WTC11 (cell line): ENCODE results near the gene CAVIN1.

Source experiments
- GABPB1 ChIP-seq: sonication (generic); formaldehyde crosslinking; IDR thresholded peaks from 2 replicates; pipeline ENCODE4 v1.8.1; 2023; ENCODE audit warnings: mild to moderate bottlenecking, missing genetic modification reagents
- JUN ChIP-seq: sonication (generic); formaldehyde crosslinking; IDR thresholded peaks from 2 replicates; pipeline ENCODE4 v1.8.0; 2023; ENCODE audit warnings: mild to moderate bottlenecking, missing genetic modification reagents
- NR2C2 ChIP-seq: sonication (generic); formaldehyde crosslinking; IDR thresholded peaks from 2 replicates; pipeline ENCODE4 v1.8.0; 2022; ENCODE audit warnings: mild to moderate bottlenecking, missing genetic modification reagents
- SMAD3 ChIP-seq: sonication (generic); formaldehyde crosslinking; IDR thresholded peaks from 2 replicates; pipeline ENCODE4 v1.8.0; 2022; ENCODE audit warnings: missing genetic modification reagents, mild to moderate bottlenecking, borderline replicate concordance
- SP1 ChIP-seq: sonication (generic); formaldehyde crosslinking; conservative IDR thresholded peaks from 2 replicates; pipeline ENCODE4 v1.8.1; 2022; ENCODE audit warnings: missing genetic modification reagents
- ZNF263 ChIP-seq: sonication (generic); formaldehyde crosslinking; IDR thresholded peaks from 2 replicates; pipeline ENCODE4 v1.8.1; 2022; ENCODE audit warnings: low read depth, mild to moderate bottlenecking, moderate library complexity, missing genetic modification reagents
- TF ChIP-seq, protein P1 (sequence below): sonication (generic); formaldehyde crosslinking; IDR thresholded peaks from 2 replicates; pipeline ENCODE4 v1.8.1; 2023; ENCODE audit warnings: mild to moderate bottlenecking, moderate library complexity, missing genetic modification reagents
- TF ChIP-seq, protein P2 (sequence below): fragments of 200-600 bp; IDR thresholded peaks from 2 replicates; pipeline ENCODE4 v1.8.0; 2022; ENCODE audit warnings: antibody characterized with exemption
- TF ChIP-seq, protein P3 (sequence below): sonication (generic); formaldehyde crosslinking; IDR thresholded peaks from 2 replicates; pipeline ENCODE4 v1.8.0; 2023; ENCODE audit warnings: missing genetic modification reagents

DNA sequence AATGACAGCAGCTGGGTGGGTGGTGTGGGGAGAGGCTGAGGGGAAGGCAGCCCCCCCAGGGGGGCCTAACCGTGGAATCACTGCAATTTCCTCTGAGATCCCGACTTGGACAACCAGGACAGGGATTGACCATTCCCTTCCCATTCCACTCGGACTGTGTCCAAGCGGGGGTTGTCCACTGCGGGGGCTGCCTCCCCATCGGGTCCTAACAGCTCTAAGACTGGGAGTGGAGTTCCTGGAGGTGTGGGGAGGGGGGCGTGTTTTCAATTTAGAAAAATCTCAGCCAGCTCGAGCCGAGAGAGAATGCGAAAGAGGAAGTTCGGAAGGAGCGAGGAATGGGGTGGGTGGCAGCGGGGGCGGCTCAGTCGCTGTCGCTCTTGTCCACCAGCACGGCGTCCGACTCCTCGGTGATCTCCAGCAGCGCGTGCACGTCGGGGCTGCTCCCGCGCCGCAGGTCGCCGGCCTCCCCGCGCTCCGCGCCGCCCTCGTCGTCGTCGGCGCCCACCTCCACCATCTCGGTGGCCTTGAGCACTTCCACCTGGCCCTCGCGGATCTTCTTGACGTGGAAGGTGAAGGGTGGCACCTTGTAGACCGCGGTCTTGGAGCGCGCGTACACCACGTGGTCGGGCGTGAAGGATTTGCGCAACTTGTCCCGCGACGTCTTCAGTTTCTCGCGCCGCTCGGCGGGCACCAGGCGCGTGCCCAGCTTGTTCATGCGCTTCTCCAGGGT, 18.6 kb downstream of the CAVIN1 start:
- TF ChIP-seq SP1 (CRISPR knock-in tag): no peak
- TF ChIP-seq, protein P1, sequence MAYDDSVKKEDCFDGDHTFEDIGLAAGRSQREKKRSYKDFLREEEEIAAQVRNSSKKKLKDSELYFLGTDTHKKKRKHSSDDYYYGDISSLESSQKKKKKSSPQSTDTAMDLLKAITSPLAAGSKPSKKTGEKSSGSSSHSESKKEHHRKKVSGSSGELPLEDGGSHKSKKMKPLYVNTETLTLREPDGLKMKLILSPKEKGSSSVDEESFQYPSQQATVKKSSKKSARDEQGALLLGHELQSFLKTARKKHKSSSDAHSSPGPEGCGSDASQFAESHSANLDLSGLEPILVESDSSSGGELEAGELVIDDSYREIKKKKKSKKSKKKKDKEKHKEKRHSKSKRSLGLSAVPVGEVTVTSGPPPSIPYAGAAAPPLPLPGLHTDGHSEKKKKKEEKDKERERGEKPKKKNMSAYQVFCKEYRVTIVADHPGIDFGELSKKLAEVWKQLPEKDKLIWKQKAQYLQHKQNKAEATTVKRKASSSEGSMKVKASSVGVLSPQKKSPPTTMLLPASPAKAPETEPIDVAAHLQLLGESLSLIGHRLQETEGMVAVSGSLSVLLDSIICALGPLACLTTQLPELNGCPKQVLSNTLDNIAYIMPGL: no peak
- TF ChIP-seq, protein P2, sequence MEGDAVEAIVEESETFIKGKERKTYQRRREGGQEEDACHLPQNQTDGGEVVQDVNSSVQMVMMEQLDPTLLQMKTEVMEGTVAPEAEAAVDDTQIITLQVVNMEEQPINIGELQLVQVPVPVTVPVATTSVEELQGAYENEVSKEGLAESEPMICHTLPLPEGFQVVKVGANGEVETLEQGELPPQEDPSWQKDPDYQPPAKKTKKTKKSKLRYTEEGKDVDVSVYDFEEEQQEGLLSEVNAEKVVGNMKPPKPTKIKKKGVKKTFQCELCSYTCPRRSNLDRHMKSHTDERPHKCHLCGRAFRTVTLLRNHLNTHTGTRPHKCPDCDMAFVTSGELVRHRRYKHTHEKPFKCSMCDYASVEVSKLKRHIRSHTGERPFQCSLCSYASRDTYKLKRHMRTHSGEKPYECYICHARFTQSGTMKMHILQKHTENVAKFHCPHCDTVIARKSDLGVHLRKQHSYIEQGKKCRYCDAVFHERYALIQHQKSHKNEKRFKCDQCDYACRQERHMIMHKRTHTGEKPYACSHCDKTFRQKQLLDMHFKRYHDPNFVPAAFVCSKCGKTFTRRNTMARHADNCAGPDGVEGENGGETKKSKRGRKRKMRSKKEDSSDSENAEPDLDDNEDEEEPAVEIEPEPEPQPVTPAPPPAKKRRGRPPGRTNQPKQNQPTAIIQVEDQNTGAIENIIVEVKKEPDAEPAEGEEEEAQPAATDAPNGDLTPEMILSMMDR: no peak
- no peak for TF ChIP-seq JUN
- no peak for TF ChIP-seq NR2C2 (CRISPR knock-in tag)
- TF ChIP-seq, protein P3, sequence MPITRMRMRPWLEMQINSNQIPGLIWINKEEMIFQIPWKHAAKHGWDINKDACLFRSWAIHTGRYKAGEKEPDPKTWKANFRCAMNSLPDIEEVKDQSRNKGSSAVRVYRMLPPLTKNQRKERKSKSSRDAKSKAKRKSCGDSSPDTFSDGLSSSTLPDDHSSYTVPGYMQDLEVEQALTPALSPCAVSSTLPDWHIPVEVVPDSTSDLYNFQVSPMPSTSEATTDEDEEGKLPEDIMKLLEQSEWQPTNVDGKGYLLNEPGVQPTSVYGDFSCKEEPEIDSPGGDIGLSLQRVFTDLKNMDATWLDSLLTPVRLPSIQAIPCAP (CRISPR knock-in tag): no peak
- TF ChIP-seq SMAD3 (CRISPR knock-in tag): no peak
- TF ChIP-seq ZNF263 (CRISPR knock-in tag): no peak
- TF ChIP-seq GABPB1 (CRISPR knock-in tag): no peak
